ENCODE measurements around the gene PMAIP1. TPM values are rescaled to one million over a fixed set of nuclear protein-coding genes. Genes with fewer than 3 reads are reported as not detected.
A peak's percentile ranks its signal among the peaks of the same experiment; 100 is the strongest.

The PMAIP1 gene
- total and polyA plus RNA-seq, 9 of the 15 experiments (the other 6 are each of a cell fraction or from before 2014, with no cell fraction given) = 8.0 to 22.9 (median 14.9) TPM

GRCh38 chr18:59938676-59939075 is 38.9 kb downstream of the PMAIP1 start:
- H3K27ac ChIP-seq (ENCODE audit: extremely low read depth, low read depth, low read length) = no peak overlapping the region
- POLR2A ChIA-PET = interaction anchor here (1.8 kb wide), 1 partner anchor 10 kb away, joined by 4 read pairs; no protein-coding TSS in a partner anchor
- DNase-seq (ENCODE audit: extremely low read depth in 1 of 4, low spot score in 3 of 4) (no peak), FAIRE-seq (no peak), ATAC-seq (no peak)
- H3K9me1 ChIP-seq (ENCODE audit: control insufficient read depth, insufficient read depth, low read length) = no peaks in the 10 kb centered on the region
- CTCF ChIA-PET (ENCODE audit: low intra/inter-chr PET ratio) = no interaction called here
- no peaks in the 10 kb centered on the region for H4K20me1 ChIP-seq (replicated peaks; ENCODE audit: control insufficient read depth, insufficient read depth, low read length)
- H3K4me1 ChIP-seq (replicated peaks in 1 of 2; ENCODE audit: control insufficient read depth in 2 of 2, insufficient read depth in 2 of 2, low read length in 2 of 2) = no peaks in the 10 kb centered on the region
- H3K4me2 ChIP-seq (ENCODE audit: insufficient read depth, low read length) = no peak overlapping the region
- no peak for TF ChIP-seq KLF10 (CRISPR knock-in tag; IDR thresholded peaks at IDR 0.05)
- no peak for TF ChIP-seq CHCHD3 (CRISPR knock-in tag; IDR thresholded peaks at IDR 0.05)
- no peak for TF ChIP-seq SRSF9 (IDR thresholded peaks at IDR 0.05; ENCODE audit: borderline replicate concordance, low read depth, low read length)
- TF ChIP-seq PTTG1 (tag; IDR thresholded peaks at IDR 0.05; ENCODE audit: low read depth) = no peak
- TF ChIP-seq ATF4 (CRISPR knock-in tag; IDR thresholded peaks at IDR 0.05) = no peak
- no peak for TF ChIP-seq ZBTB40 (IDR thresholded peaks at IDR 0.05)
- no peak for TF ChIP-seq ZBTB40 (CRISPR knock-in tag; IDR thresholded peaks at IDR 0.05)
- TF ChIP-seq ETV5 (CRISPR knock-in tag; IDR thresholded peaks at IDR 0.05; ENCODE audit: low read depth) = no peak
- TF ChIP-seq NR2C2 (CRISPR knock-in tag; IDR thresholded peaks at IDR 0.05) = no peak
- no peak for TF ChIP-seq NR2C2 (tag; IDR thresholded peaks at IDR 0.05)
- TF ChIP-seq CBFB (CRISPR knock-in tag; IDR thresholded peaks at IDR 0.05) = no peak
- no peak for TF ChIP-seq ZNF165 (CRISPR knock-in tag; IDR thresholded peaks at IDR 0.05; ENCODE audit: borderline replicate concordance)
- TF ChIP-seq ZBTB17 (CRISPR knock-in tag; IDR thresholded peaks at IDR 0.05) = no peak
- no peak for TF ChIP-seq XRCC5 (IDR thresholded peaks at IDR 0.05; ENCODE audit: low read depth, low read length)
- intact Hi-C loops (cut with micrococcal nuclease) = no loop called here
- no peak overlapping the region for H3K4me3 ChIP-seq
- H3K79me2 ChIP-seq (ENCODE audit: control insufficient read depth, insufficient read depth, low read length) = no peaks in the 10 kb centered on the region
- no peak overlapping the region for H3K9ac ChIP-seq (ENCODE audit: insufficient read depth in 1 of 2, low read depth in 2 of 2, low read length in 2 of 2)
- peak overlapping the region; percentile 23; the same call in 1 of the 2 replicates for H2AFZ ChIP-seq (ENCODE audit: low read depth, low read length)
- in situ Hi-C loops (cut with MboI) = no loop called here
- WGBS (ENCODE audit: insufficient coverage, low coverage, missing lambda C conversion rate) = 22% methylated on average over 3 of the region's 4 CpGs
- H3K9me3 ChIP-seq (replicated peaks; ENCODE audit: control insufficient read depth, insufficient read depth, low read depth, low read length) = no peaks in the 10 kb centered on the region
- no peaks in the 10 kb centered on the region for H3K36me3 ChIP-seq (ENCODE audit: control insufficient read depth, insufficient read depth, low read length)
- no peaks in the 10 kb centered on the region for H3K27me3 ChIP-seq (ENCODE audit: control insufficient read depth in 2 of 2, insufficient read depth in 2 of 2, low read length in 2 of 2)
- BruUV-seq (replicated peaks) = no TSS peak
